GM23338 (cell line): ENCODE measurements around the gene MPPED2. TPM values are rescaled to one million over a fixed set of nuclear protein-coding genes. Genes with fewer than 3 reads are reported as not detected.

Experiments used
- ATAC-seq: fragments of 200-7000 bp; cut with Tn5 transposase; 3 replicates; pipeline ENCODE4 v1.9.1; 2020
- DNase-seq: peaks from one replicate; pipeline ENCODE4 v3.0.0-alpha.2; 2015; ENCODE audit warnings: low spot score
- H2AFZ ChIP-seq: fragments of 200-600 bp; sonication (generic); 2 replicates; pipeline ENCODE4 v1.8.0; 2016; ENCODE audit warnings: antibody characterized with exemption, mild to moderate bottlenecking, moderate library complexity
- H3F3A ChIP-seq: fragments of 200-600 bp; sonication (generic); replicated peaks from 2 replicates; pipeline ENCODE4 v1.8.0; 2017; ENCODE audit warnings: antibody characterized with exemption, mixed run types, low read depth
- H3K27ac ChIP-seq: fragments of 200-600 bp; sonication (generic); 2 replicates; pipeline ENCODE4 v1.6.1; 2016; ENCODE audit warnings: low read depth
- H3K27me3 ChIP-seq: fragments of 200-600 bp; sonication (generic); 2 replicates; pipeline ENCODE4 v1.8.0; 2016; ENCODE audit warnings: mild to moderate bottlenecking, mixed run types, moderate library complexity; ENCODE audit not compliant: insufficient read depth
- H3K36me3 ChIP-seq: fragments of 200-600 bp; sonication (generic); 2 replicates; pipeline ENCODE4 v1.8.0; 2016; ENCODE audit warnings: mild to moderate bottlenecking; ENCODE audit not compliant: insufficient read depth
- H3K4me1 ChIP-seq: fragments of 200-600 bp; sonication (generic); 2 replicates; pipeline ENCODE4 v1.8.0; 2016; ENCODE audit warnings: mild to moderate bottlenecking, moderate library complexity; ENCODE audit not compliant: insufficient read depth
- H3K4me2 ChIP-seq: fragments of 200-600 bp; sonication (generic); 2 replicates; pipeline ENCODE4 v1.7.1; 2017; ENCODE audit warnings: mixed run types
- H3K4me3 ChIP-seq: fragments of 200-600 bp; sonication (generic); 2 replicates; pipeline ENCODE4 v1.6.1; 2016; ENCODE audit warnings: mixed run types
- H3K79me2 ChIP-seq: fragments of 200-600 bp; sonication (generic); replicated peaks from 2 replicates; pipeline ENCODE4 v1.8.0; 2017; ENCODE audit warnings: mild to moderate bottlenecking; ENCODE audit not compliant: insufficient read depth
- H3K9me2 ChIP-seq: fragments of 200-600 bp; sonication (generic); 2 replicates; pipeline ENCODE4 v1.8.0; 2017; ENCODE audit not compliant: insufficient read depth
- H4K20me1 ChIP-seq: fragments of 200-600 bp; sonication (generic); replicated peaks from 2 replicates; pipeline ENCODE4 v1.8.0; 2017; ENCODE audit warnings: mild to moderate bottlenecking; ENCODE audit not compliant: insufficient read depth
- H3K27ac Mint-ChIP-seq: 2 replicates; pipeline ENCODE4 v1.8.0; 2020; ENCODE audit warnings: inconsistent platforms, mild to moderate bottlenecking, moderate library complexity, mixed read lengths
- H3K27me3 Mint-ChIP-seq: 3 replicates; pipeline ENCODE4 v1.8.0; 2022; ENCODE audit warnings: low read depth, mild to moderate bottlenecking, moderate library complexity, mixed read lengths, inconsistent platforms; ENCODE audit not compliant: insufficient read depth, poor library complexity
- H3K36me3 Mint-ChIP-seq: 3 replicates; pipeline ENCODE4 v1.8.0; 2021; ENCODE audit warnings: low read depth, mild to moderate bottlenecking, inconsistent platforms, moderate library complexity, mixed read lengths
- H3K4me1 Mint-ChIP-seq: 3 replicates; pipeline ENCODE4 v1.8.0; 2020; ENCODE audit warnings: mild to moderate bottlenecking, inconsistent platforms, mixed read lengths
- H3K4me3 Mint-ChIP-seq: 3 replicates; pipeline ENCODE4 v1.8.0; 2021; ENCODE audit warnings: moderate library complexity, mild to moderate bottlenecking, inconsistent platforms, mixed read lengths
- H3K9me3 Mint-ChIP-seq: 3 replicates; pipeline ENCODE4 v1.8.0; 2020; ENCODE audit warnings: moderate library complexity, mild to moderate bottlenecking, inconsistent platforms, mixed read lengths
- ETS1 ChIP-seq: IDR thresholded peaks from 2 replicates; pipeline ENCODE4 v1.6.1; 2016; ENCODE audit warnings: antibody characterized with exemption
- EZH2 ChIP-seq: fragments of 200-600 bp; sonication (generic); IDR thresholded peaks from one replicate; pipeline ENCODE4 v1.8.0; 2017; ENCODE audit warnings: antibody characterized with exemption, mild to moderate bottlenecking, low read depth; ENCODE audit not compliant: unreplicated experiment
- EZH2phosphoT487 ChIP-seq: fragments of 200-600 bp; sonication (generic); IDR thresholded peaks from one replicate; pipeline ENCODE4 v1.8.1; 2018; ENCODE audit warnings: antibody characterized with exemption; ENCODE audit not compliant: unreplicated experiment
- JUNB ChIP-seq: IDR thresholded peaks from one replicate; pipeline ENCODE4 v1.6.1; 2016; ENCODE audit warnings: antibody characterized with exemption; ENCODE audit not compliant: unreplicated experiment
- NANOG ChIP-seq: IDR thresholded peaks from 2 replicates; pipeline ENCODE4 v1.6.1; 2016; ENCODE audit warnings: antibody characterized with exemption, borderline replicate concordance
- STAT1 ChIP-seq: IDR thresholded peaks from one replicate; pipeline ENCODE4 v1.6.1; 2016; ENCODE audit warnings: antibody characterized with exemption; ENCODE audit not compliant: unreplicated experiment
- ZNF114 ChIP-seq: fragments of 250-450 bp; sonication (Bioruptor Pico); IDR thresholded peaks from 2 replicates; pipeline ENCODE4 v1.5.0; 2020; ENCODE audit warnings: mild to moderate bottlenecking, moderate library complexity
- polyA plus RNA-seq: library from polyadenylated mRNA; unstranded; fragments of >200 nt; fragmentation: Nextera tagmentation; extraction: Ambion mirVana; gene quantifications from 2 replicates; pipeline ENCODE4 v1.2.1, GENCODE V29; 2016
- total RNA-seq: library from RNA; depleted of rRNA; stranded (reverse); fragments of >200 nt; shearing (Covaris generic); gene quantifications from 2 replicates; pipeline ENCODE4 v1.2.3, GENCODE V29; 2014
- TF ChIP-seq, protein P1 (sequence below), 2 experiments: fragments of 200-600 bp in 1 of 2; sonication (generic) in 1 of 2; conservative IDR thresholded peaks; 2 replicates each; pipeline versions ENCODE4 v1.5.1 to v1.6.1; 2016 to 2017; ENCODE audit warnings: antibody characterized with exemption in 2 of 2, low read depth in 2 of 2, mild to moderate bottlenecking in 2 of 2, moderate library complexity in 1 of 2
- TF ChIP-seq, protein P2 (sequence below): IDR thresholded peaks from one replicate; pipeline ENCODE4 v1.6.1; 2018; ENCODE audit warnings: antibody characterized with exemption; ENCODE audit not compliant: unreplicated experiment

Gene MPPED2
- total and polyA plus RNA-seq, 2 experiments from 2014 or later = 4.4 to 6.8 TPM

DNA sequence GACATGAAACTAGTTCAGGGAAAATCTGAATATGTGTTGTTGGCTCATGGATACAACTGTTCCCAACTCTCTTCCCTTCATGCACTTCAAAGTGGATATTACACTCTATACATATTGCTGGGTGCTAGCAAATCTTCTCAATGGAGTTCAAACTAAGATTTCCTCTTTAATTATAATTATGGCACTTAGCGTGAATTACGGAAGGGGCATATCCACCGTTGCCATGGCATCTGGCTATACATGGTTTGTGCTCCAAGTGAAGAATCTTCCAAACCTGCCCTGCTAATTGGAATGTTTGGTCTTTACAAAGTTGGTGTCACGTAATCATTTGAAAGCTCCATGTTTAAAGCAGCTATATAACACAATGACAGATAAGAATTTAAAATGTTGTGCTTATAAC is 5.6 kb downstream of the MPPED2 start:
- DNase-seq = no peak
- Histone ChIP-seq H3K36me3 (peaks cover 3% of the 10 kb centered on the region; the same call in 1 of the 2 replicates), H3K27me3 (peaks cover 39% of the 10 kb centered on the region), H3K79me2 (peaks cover 33% of the 10 kb centered on the region), H3F3A (no peaks in the 10 kb centered on the region), H3K9me2 (no peaks in the 10 kb centered on the region), H3K4me2 (no peak overlapping the region), H4K20me1 (no peaks in the 10 kb centered on the region), H2AFZ (no peak overlapping the region), H3K27ac (no peak overlapping the region), H3K4me3 (no peak overlapping the region), H3K4me1 (peaks cover 17% of the 10 kb centered on the region)
- Mint-ChIP-seq H3K4me3 (no peak overlapping the region), H3K36me3 (peaks cover 25% of the 10 kb centered on the region), H3K27me3 (peaks cover 27% of the 10 kb centered on the region), H3K27ac (no peak overlapping the region), H3K9me3 (peaks cover 6% of the 10 kb centered on the region; the same call in 1 of the 3 replicates), H3K4me1 (peaks cover 22% of the 10 kb centered on the region)
- no peak for ATAC-seq
- TF ChIP-seq ZNF114 (CRISPR knock-in tag) = no peak

- no peaks in the 10 kb centered on the region for H4K20me1 ChIP-seq
- H3K9me2 ChIP-seq = no peaks in the 10 kb centered on the region
- no peak overlapping the region for H3K4me2 ChIP-seq
- DNase-seq (no peak), ATAC-seq (no peak)
- no peak overlapping the region for H3K27ac ChIP-seq
- Mint-ChIP-seq H3K4me1 (peaks cover 22% of the 10 kb centered on the region; the same call in 2 of the 3 replicates), H3K9me3 (peaks cover 6% of the 10 kb centered on the region; the same call in 1 of the 3 replicates), H3K27me3 (peaks cover 23% of the 10 kb centered on the region), H3K4me3 (no peak overlapping the region), H3K27ac (no peak overlapping the region), H3K36me3 (peaks cover 25% of the 10 kb centered on the region)
- H3K4me1 ChIP-seq = peaks cover 17% of the 10 kb centered on the region
- TF ChIP-seq, protein P1, sequence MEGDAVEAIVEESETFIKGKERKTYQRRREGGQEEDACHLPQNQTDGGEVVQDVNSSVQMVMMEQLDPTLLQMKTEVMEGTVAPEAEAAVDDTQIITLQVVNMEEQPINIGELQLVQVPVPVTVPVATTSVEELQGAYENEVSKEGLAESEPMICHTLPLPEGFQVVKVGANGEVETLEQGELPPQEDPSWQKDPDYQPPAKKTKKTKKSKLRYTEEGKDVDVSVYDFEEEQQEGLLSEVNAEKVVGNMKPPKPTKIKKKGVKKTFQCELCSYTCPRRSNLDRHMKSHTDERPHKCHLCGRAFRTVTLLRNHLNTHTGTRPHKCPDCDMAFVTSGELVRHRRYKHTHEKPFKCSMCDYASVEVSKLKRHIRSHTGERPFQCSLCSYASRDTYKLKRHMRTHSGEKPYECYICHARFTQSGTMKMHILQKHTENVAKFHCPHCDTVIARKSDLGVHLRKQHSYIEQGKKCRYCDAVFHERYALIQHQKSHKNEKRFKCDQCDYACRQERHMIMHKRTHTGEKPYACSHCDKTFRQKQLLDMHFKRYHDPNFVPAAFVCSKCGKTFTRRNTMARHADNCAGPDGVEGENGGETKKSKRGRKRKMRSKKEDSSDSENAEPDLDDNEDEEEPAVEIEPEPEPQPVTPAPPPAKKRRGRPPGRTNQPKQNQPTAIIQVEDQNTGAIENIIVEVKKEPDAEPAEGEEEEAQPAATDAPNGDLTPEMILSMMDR (conservative IDR thresholded peaks at IDR 0.05; ENCODE audit: low read depth in 2 of 2) = no peak
- TF ChIP-seq EZH2phosphoT487 = no peak
- TF ChIP-seq ZNF114 (CRISPR knock-in tag) = no peak
- peaks cover 29% of the 10 kb centered on the region for H3K79me2 ChIP-seq
- no peaks in the 10 kb centered on the region for H3F3A ChIP-seq
- H2AFZ ChIP-seq = no peak overlapping the region
- H3K36me3 ChIP-seq = peaks cover 3% of the 10 kb centered on the region; the same call in 1 of the 2 replicates
- peaks cover 34% of the 10 kb centered on the region for H3K27me3 ChIP-seq
- H3K4me3 ChIP-seq = no peak overlapping the region
Observed at GRCh38 chr11:30579415-30580175, 6.6 kb downstream of the MPPED2 start.

GRCh38 chr11:30578406-30578805 is 7.7 kb downstream of the MPPED2 start:
- Histone ChIP-seq H3K4me1 (peaks cover 15% of the 10 kb centered on the region), H4K20me1 (no peaks in the 10 kb centered on the region), H3K4me2 (no peak overlapping the region), H3K27ac (no peak overlapping the region), H3K4me3 (no peak overlapping the region), H3K9me2 (no peaks in the 10 kb centered on the region), H3F3A (no peaks in the 10 kb centered on the region), H3K27me3 (peaks cover 22% of the 10 kb centered on the region), H3K79me2 (peaks cover 27% of the 10 kb centered on the region), H2AFZ (no peak overlapping the region), H3K36me3 (peaks cover 3% of the 10 kb centered on the region; the same call in 1 of the 2 replicates)
- DNase-seq (no peak), ATAC-seq (no peak)
- Mint-ChIP-seq H3K4me1 (peaks cover 18% of the 10 kb centered on the region; the same call in 2 of the 3 replicates), H3K27ac (no peak overlapping the region), H3K9me3 (0 out of 3 replicates have a peak, but pooled peaks cover 3% of the 10 kb centered on the region), H3K36me3 (peaks cover 25% of the 10 kb centered on the region), H3K27me3 (peaks cover 11% of the 10 kb centered on the region), H3K4me3 (no peak overlapping the region)
- no peak for TF ChIP-seq EZH2phosphoT487
- no peak for TF ChIP-seq EZH2
- TF ChIP-seq STAT1 = no peak
- TF ChIP-seq ZNF114 (CRISPR knock-in tag) = no peak
- no peak for TF ChIP-seq NANOG
- TF ChIP-seq, protein P1 (conservative IDR thresholded peaks at IDR 0.05; ENCODE audit: low read depth in 2 of 2) = no peak
- TF ChIP-seq JUNB = no peak
- TF ChIP-seq, protein P2, sequence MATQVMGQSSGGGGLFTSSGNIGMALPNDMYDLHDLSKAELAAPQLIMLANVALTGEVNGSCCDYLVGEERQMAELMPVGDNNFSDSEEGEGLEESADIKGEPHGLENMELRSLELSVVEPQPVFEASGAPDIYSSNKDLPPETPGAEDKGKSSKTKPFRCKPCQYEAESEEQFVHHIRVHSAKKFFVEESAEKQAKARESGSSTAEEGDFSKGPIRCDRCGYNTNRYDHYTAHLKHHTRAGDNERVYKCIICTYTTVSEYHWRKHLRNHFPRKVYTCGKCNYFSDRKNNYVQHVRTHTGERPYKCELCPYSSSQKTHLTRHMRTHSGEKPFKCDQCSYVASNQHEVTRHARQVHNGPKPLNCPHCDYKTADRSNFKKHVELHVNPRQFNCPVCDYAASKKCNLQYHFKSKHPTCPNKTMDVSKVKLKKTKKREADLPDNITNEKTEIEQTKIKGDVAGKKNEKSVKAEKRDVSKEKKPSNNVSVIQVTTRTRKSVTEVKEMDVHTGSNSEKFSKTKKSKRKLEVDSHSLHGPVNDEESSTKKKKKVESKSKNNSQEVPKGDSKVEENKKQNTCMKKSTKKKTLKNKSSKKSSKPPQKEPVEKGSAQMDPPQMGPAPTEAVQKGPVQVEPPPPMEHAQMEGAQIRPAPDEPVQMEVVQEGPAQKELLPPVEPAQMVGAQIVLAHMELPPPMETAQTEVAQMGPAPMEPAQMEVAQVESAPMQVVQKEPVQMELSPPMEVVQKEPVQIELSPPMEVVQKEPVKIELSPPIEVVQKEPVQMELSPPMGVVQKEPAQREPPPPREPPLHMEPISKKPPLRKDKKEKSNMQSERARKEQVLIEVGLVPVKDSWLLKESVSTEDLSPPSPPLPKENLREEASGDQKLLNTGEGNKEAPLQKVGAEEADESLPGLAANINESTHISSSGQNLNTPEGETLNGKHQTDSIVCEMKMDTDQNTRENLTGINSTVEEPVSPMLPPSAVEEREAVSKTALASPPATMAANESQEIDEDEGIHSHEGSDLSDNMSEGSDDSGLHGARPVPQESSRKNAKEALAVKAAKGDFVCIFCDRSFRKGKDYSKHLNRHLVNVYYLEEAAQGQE = no peak
- TF ChIP-seq ETS1 = no peak
